HCT116 (cell line): ENCODE results near the gene TSPAN15. TPM values are rescaled to one million over a fixed set of nuclear protein-coding genes. Genes with fewer than 3 reads are reported as not detected.

Experiments used
- ATAC-seq: fragments of 200-7000 bp; cut with Tn5 transposase; 2 replicates; pipeline ENCODE4 v1.9.1; 2020; ENCODE audit warnings: mild to moderate bottlenecking, moderate library complexity
- BruUV-seq: library from RNA; stranded (reverse); fragments of 400-500 nt; replicated peaks from 2 replicates; lab custom pipeline; 2021; lab: Mats Ljungman, UMichigan
- CTCF ChIA-PET: fragments of 300-600 bp; sonication (Branson Sonifier 250); formaldehyde crosslinking; loops from one replicate; lab custom pipeline; 2021; ENCODE audit warnings: antibody characterized with exemption; lab: Charles Lee
- POLR2A ChIA-PET: fragments of 300-600, 350-600 bp; sonication (Branson Sonifier 250); formaldehyde crosslinking; loops from one replicate; lab custom pipeline; 2021; ENCODE audit warnings: antibody characterized with exemption; lab: Charles Lee
- RAD21 ChIA-PET, 2 experiments: fragments of 300-600 bp; sonication (Branson Sonifier 250); formaldehyde crosslinking; loops; one replicate each; lab custom pipeline; 2023; ENCODE audit warnings: low total read pairs in 2 of 2; ENCODE audit not compliant: uncharacterized antibody in 2 of 2, unreplicated experiment in 2 of 2, low non-redundant PET in 1 of 2; lab: Charles Lee
- DNase-seq: peaks from one replicate; pipeline ENCODE4 v3.0.0-alpha.2; 2010; ENCODE audit warnings: low read depth, low spot score
- H2AFZ ChIP-seq: fragments of 200-600 bp; shearing (Covaris generic), sonication (generic); 2 replicates; pipeline ENCODE4 v1.6.1; 2017; ENCODE audit warnings: low read depth, mixed run types, mixed read lengths, antibody characterized with exemption, low read length; ENCODE audit not compliant: poor library complexity, severe bottlenecking
- H3K27ac ChIP-seq: 2 replicates; pipeline ENCODE4 v1.5.1; 2012; ENCODE audit warnings: low read depth, low read length
- H3K27me3 ChIP-seq: fragments of 200-600 bp; sonication (generic); 2 replicates; pipeline ENCODE4 v1.6.1; 2016; ENCODE audit warnings: mixed run types, low read length, mixed read lengths; ENCODE audit not compliant: insufficient read depth
- H3K36me3 ChIP-seq, 2 experiments: fragments of 200-500 bp in 1 of 2; fragments of 200-600 bp in 1 of 2; sonication (Bioruptor generic) in 1 of 2; sonication (generic) in 1 of 2; 2 replicates each; pipeline versions ENCODE4 v1.5.1 to v1.6.1; 2014 to 2016; ENCODE audit warnings: low read length in 2 of 2, inconsistent platforms in 1 of 2, mixed read lengths in 1 of 2, mixed run types in 1 of 2; ENCODE audit not compliant: insufficient read depth in 2 of 2, control insufficient read depth in 1 of 2
- H3K4me1 ChIP-seq, 2 experiments: fragments of 200-600 bp in 1 of 2; sonication (generic) in 1 of 2; 2 replicates each; pipeline versions ENCODE4 v1.5.1 to v1.6.1; 2012 to 2017; ENCODE audit warnings: low read length in 2 of 2, inconsistent platforms in 1 of 2, mild to moderate bottlenecking in 1 of 2, mixed read lengths in 1 of 2, mixed run types in 1 of 2, moderate library complexity in 1 of 2; ENCODE audit not compliant: insufficient read depth in 2 of 2, control insufficient read depth in 1 of 2
- H3K4me2 ChIP-seq: fragments of 200-600 bp; sonication (generic); 2 replicates; pipeline ENCODE4 v1.6.1; 2017; ENCODE audit warnings: mixed run types, low read length, mixed read lengths
- H3K4me3 ChIP-seq, 2 experiments: fragments of 200-600 bp in 1 of 2; sonication (generic) in 1 of 2; replicated peaks in 1 of 2; 2 replicates each; pipeline ENCODE4 v1.5.1; 2011 to 2016; ENCODE audit warnings: low read length in 2 of 2, control low read depth in 1 of 2, low read depth in 1 of 2, mild to moderate bottlenecking in 1 of 2, mixed read lengths in 1 of 2, mixed run types in 1 of 2
- H3K79me2 ChIP-seq: fragments of 200-600 bp; sonication (generic); 2 replicates; pipeline ENCODE4 v1.6.1; 2017; ENCODE audit warnings: mild to moderate bottlenecking, mixed run types, low read length, moderate library complexity, mixed read lengths; ENCODE audit not compliant: insufficient read depth
- H3K9ac ChIP-seq: fragments of 200-600 bp; sonication (generic); 2 replicates; pipeline ENCODE4 v1.6.1; 2016; ENCODE audit warnings: low read length, mixed read lengths
- H3K9me2 ChIP-seq: fragments of 200-600 bp; sonication (generic), shearing (Covaris generic); 2 replicates; pipeline ENCODE4 v1.6.1; 2017; ENCODE audit warnings: mixed run types, mild to moderate bottlenecking, moderate library complexity; ENCODE audit not compliant: insufficient read depth
- H3K9me3 ChIP-seq, 2 experiments: fragments of 200-500 bp in 1 of 2; fragments of 200-600 bp in 1 of 2; sonication (Bioruptor generic) in 1 of 2; sonication (generic) in 1 of 2; 2 replicates each; pipeline ENCODE4 v1.6.1; 2014 to 2017; ENCODE audit warnings: low read length in 2 of 2, mixed read lengths in 2 of 2, inconsistent platforms in 1 of 2, low read depth in 1 of 2, mild to moderate bottlenecking in 1 of 2, mixed run types in 1 of 2, moderate library complexity in 1 of 2; ENCODE audit not compliant: control insufficient read depth in 1 of 2, insufficient read depth in 1 of 2
- H4K20me1 ChIP-seq: fragments of 200-600 bp; sonication (generic), shearing (Covaris generic); 2 replicates; pipeline ENCODE4 v1.6.1; 2017; ENCODE audit warnings: mixed run types, mild to moderate bottlenecking, moderate library complexity; ENCODE audit not compliant: insufficient read depth
- ATF3 ChIP-seq: IDR thresholded peaks from 2 replicates; pipeline ENCODE4 v1.6.1; 2012
- CBX3 ChIP-seq: IDR thresholded peaks from 2 replicates; pipeline ENCODE4 v1.6.1; 2012; ENCODE audit warnings: low read depth
- CEBPB ChIP-seq: IDR thresholded peaks from 2 replicates; pipeline ENCODE4 v1.6.1; 2012; ENCODE audit warnings: low read depth
- CTCF ChIP-seq, 3 experiments: fragments of 200-600 bp in 1 of 3; sonication (generic) in 1 of 3; IDR thresholded peaks in 2 of 3; conservative IDR thresholded peaks in 1 of 3; 2 replicates each; pipeline ENCODE4 v1.5.1; 2012 to 2017; ENCODE audit warnings: low read depth in 2 of 3, low read length in 2 of 3, antibody characterized with exemption in 1 of 3, borderline replicate concordance in 1 of 3, control low read depth in 1 of 3, mild to moderate bottlenecking in 1 of 3, mixed read lengths in 1 of 3, mixed run types in 1 of 3, moderate library complexity in 1 of 3; ENCODE audit not compliant: insufficient read depth in 1 of 3
- EZH2 ChIP-seq: fragments of 200-600 bp; sonication (generic); IDR thresholded peaks from 2 replicates; pipeline ENCODE4 v1.6.1; 2017; ENCODE audit warnings: antibody characterized with exemption, mixed run types
- EZH2phosphoT487 ChIP-seq: fragments of 200-600 bp; IDR thresholded peaks from 2 replicates; pipeline ENCODE4 v1.6.1; 2018; ENCODE audit warnings: antibody characterized with exemption, borderline replicate concordance
- FOSL1 ChIP-seq: IDR thresholded peaks from 2 replicates; pipeline ENCODE4 v1.6.1; 2012; ENCODE audit warnings: low read depth
- JUND ChIP-seq: IDR thresholded peaks from 2 replicates; pipeline ENCODE4 v1.6.1; 2012
- MAX ChIP-seq: IDR thresholded peaks from 2 replicates; pipeline ENCODE4 v1.6.1; 2012
- POLR2A ChIP-seq: IDR thresholded peaks from 2 replicates; pipeline ENCODE4 v1.7.0; 2011; ENCODE audit warnings: borderline replicate concordance; ENCODE audit not compliant: insufficient read depth, insufficient read length; ENCODE audit errors: extremely low read depth
- POLR2AphosphoS5 ChIP-seq: IDR thresholded peaks from 2 replicates; pipeline ENCODE4 v1.6.1; 2011; ENCODE audit warnings: mild to moderate bottlenecking, low read depth, low read length, moderate library complexity
- RAD21 ChIP-seq: IDR thresholded peaks from 2 replicates; pipeline ENCODE4 v1.6.1; 2012; ENCODE audit warnings: low read depth, mild to moderate bottlenecking
- SP1 ChIP-seq: IDR thresholded peaks from 2 replicates; pipeline ENCODE4 v1.6.1; 2012; ENCODE audit warnings: low read depth
- SRF ChIP-seq: IDR thresholded peaks from 2 replicates; pipeline ENCODE4 v1.6.1; 2012; ENCODE audit warnings: low read depth
- TCF7L2 ChIP-seq: IDR thresholded peaks from 2 replicates; pipeline ENCODE4 v1.7.0; 2011; ENCODE audit warnings: borderline replicate concordance, inconsistent platforms; ENCODE audit not compliant: insufficient read depth, insufficient read length; ENCODE audit errors: extremely low read depth
- YY1 ChIP-seq: IDR thresholded peaks from 2 replicates; pipeline ENCODE4 v1.6.1; 2011; ENCODE audit warnings: low read length, low read depth, moderate library complexity, mild to moderate bottlenecking; ENCODE audit not compliant: insufficient replicate concordance; ENCODE audit errors: extremely low read depth
- ZBTB33 ChIP-seq: IDR thresholded peaks from 2 replicates; pipeline ENCODE4 v1.6.1; 2011; ENCODE audit warnings: mild to moderate bottlenecking, low read length, moderate library complexity; ENCODE audit not compliant: insufficient replicate concordance; ENCODE audit errors: extremely low read depth
- ZFX ChIP-seq: fragments of 450-650 bp; IDR thresholded peaks from 2 replicates; pipeline ENCODE4 v1.6.1; 2017
- ZNF274 ChIP-seq: fragments of 200-500 bp; sonication (Bioruptor generic); IDR thresholded peaks from 2 replicates; pipeline ENCODE4 v1.6.1; 2014; ENCODE audit warnings: mild to moderate bottlenecking, low read depth, low read length, inconsistent platforms
- intact Hi-C: fragments of 100-400 bp; cut with micrococcal nuclease; formaldehyde crosslinking; loops from 2 replicates; pipeline ENCODE4 v1.10.0; 2022
- total RNA-seq: library from RNA; stranded (reverse); gene quantifications from one replicate; pipeline ENCODE4 v1.2.1, GENCODE V29; 2021; ENCODE audit not compliant: unreplicated experiment

The TSPAN15 gene
- total RNA-seq, 1 experiment from 2014 or later = 16.0 TPM

- Histone ChIP-seq H3K9me3 (no peaks in the 10 kb centered on the region), H3K36me3 (no peaks in the 10 kb centered on the region), H3K27ac (no peak overlapping the region), H4K20me1 (no peaks in the 10 kb centered on the region), H3K27me3 (no peaks in the 10 kb centered on the region), H3K4me3 (no peak overlapping the region), H3K9me2 (no peaks in the 10 kb centered on the region), H3K79me2 (no peaks in the 10 kb centered on the region), H2AFZ (no peak overlapping the region), H3K4me1 (peaks cover 8 to 17% of the 10 kb centered on the region in 2 experiments), H3K9ac (no peak overlapping the region), H3K4me2 (no peak overlapping the region)
- POLR2A ChIA-PET = no interaction called here
- intact Hi-C loops = no loop called here
- ATAC-seq (no peak), DNase-seq (no peak)
- BruUV-seq = no TSS peak
- TF ChIP-seq TCF7L2 (no peak), FOSL1 (no peak), RAD21 (no peak), YY1 (no peak), SRF (no peak), ATF3 (no peak), POLR2A (no peak), JUND (no peak), ZBTB33 (no peak), EZH2phosphoT487 (no peak), MAX (no peak), CBX3 (no peak), SP1 (no peak), POLR2AphosphoS5 (no peak), CEBPB (no peak), ZNF274 (no peak), ZFX (no peak), EZH2 (no peak), CTCF (IDR thresholded peaks at IDR 0.05 in 2 of 3, conservative IDR thresholded peaks at IDR 0.05 in 1 of 3; ENCODE audit: borderline replicate concordance in 1 of 3, insufficient read depth in 1 of 3, low read depth in 2 of 3, low read length in 2 of 3) (no peak)
- RAD21 ChIA-PET = no interaction called here
- CTCF ChIA-PET = no interaction called here
Observed at GRCh38 chr10:69468751-69469089, 17.5 kb downstream of the TSPAN15 start.
